HUES6 (cell line): ENCODE results near the gene CCNB3.
"Not testable (repeated sequence)": the region's sequence is repeated elsewhere in the genome, so short reads cannot be mapped to it uniquely, and the experiment has no call there.

ENCODE experiments used
- H3K27ac ChIP-seq: 2 replicates; pipeline ENCODE4 v1.7.0; 2013; ENCODE audit warnings: low read depth, mild to moderate bottlenecking, low read length, inconsistent platforms
- H3K27me3 ChIP-seq: 2 replicates; pipeline ENCODE4 v1.6.1; 2013; ENCODE audit warnings: low read length; ENCODE audit not compliant: control insufficient read depth, insufficient read depth
- H3K36me3 ChIP-seq: 2 replicates; pipeline ENCODE4 v1.6.1; 2013; ENCODE audit warnings: low read length; ENCODE audit not compliant: control insufficient read depth, insufficient read depth
- H3K4me1 ChIP-seq: 2 replicates; pipeline ENCODE4 v1.6.1; 2013; ENCODE audit warnings: low read length; ENCODE audit not compliant: control insufficient read depth, insufficient read depth
- H3K4me3 ChIP-seq: 2 replicates; pipeline ENCODE4 v1.5.1; 2013; ENCODE audit warnings: low read depth, low read length
- H3K9ac ChIP-seq: one replicate; pipeline ENCODE4 v1.6.1; 2013; ENCODE audit warnings: mild to moderate bottlenecking, low read length
- H3K9me3 ChIP-seq: 2 replicates; pipeline ENCODE4 v1.6.1; 2013; ENCODE audit warnings: low read depth, low read length; ENCODE audit not compliant: control insufficient read depth, insufficient read depth

CCNB3 gene

GRCh38 chrX:50183891-50184290 lies 20.7 kb upstream of the CCNB3 start:
- peaks cover 29% of the 10 kb centered on the region for H3K4me1 ChIP-seq
- no peak overlapping the region for H3K4me3 ChIP-seq
- H3K9ac ChIP-seq: no peak overlapping the region
- H3K9me3 ChIP-seq: no peaks in the 10 kb centered on the region; the same call in 1 of the 2 replicates
- no peaks in the 10 kb centered on the region for H3K36me3 ChIP-seq
- no peak overlapping the region for H3K27ac ChIP-seq
- H3K27me3 ChIP-seq: no peaks in the 10 kb centered on the region

GRCh38 chrX:50188859-50189600 lies 15.5 kb upstream of the CCNB3 start:
- Histone ChIP-seq H3K9me3 (peaks cover 12% of the 10 kb centered on the region; the same call in 1 of the 2 replicates), H3K27me3 (no peaks in the 10 kb centered on the region), H3K4me1 (peaks cover 34% of the 10 kb centered on the region), H3K4me3 (no peak overlapping the region; the same call in 1 of the 2 replicates), H3K9ac (no peak overlapping the region), H3K27ac (peak overlapping the region; percentile 27; the same call in 1 of the 2 replicates), H3K36me3 (no peaks in the 10 kb centered on the region)

- Histone ChIP-seq H3K27ac (no peak overlapping the region), H3K36me3 (no peaks in the 10 kb centered on the region), H3K9ac (no peak overlapping the region), H3K9me3 (peaks cover 2% of the 10 kb centered on the region; the same call in 1 of the 2 replicates), H3K4me1 (peaks cover 7% of the 10 kb centered on the region; the same call in 1 of the 2 replicates), H3K4me3 (no peak overlapping the region), H3K27me3 (no peaks in the 10 kb centered on the region)
These were observed 6.2 kb upstream of the CCNB3 start for GRCh38 chrX:50198348-50198747.

- Histone ChIP-seq H3K4me3 (no peak within 1 kb of the TSS), H3K9me3 (no peaks in the 10 kb centered on the region; the same call in 1 of the 2 replicates), H3K27me3 (no peaks in the 10 kb centered on the region), H3K36me3 (no peaks in the 10 kb centered on the region), H3K27ac (no peak within 1 kb of the TSS; the same call in 1 of the 2 replicates), H3K9ac (no peak within 1 kb of the TSS), H3K4me1 (peaks cover 14% of the 10 kb centered on the region; the same call in 1 of the 2 replicates)
These were observed 3.7 kb upstream of the CCNB3 start, which contains the start of gene AKAP4 for GRCh38 chrX:50200907-50201306. AKAP4 (minus strand) TSS chrX:50201007; CDS start chrX:50200889, 118 bp downstream.

GRCh38 chrX:50202539-50202938 lies 2.0 kb upstream of the CCNB3 start:
- no peak overlapping the region for H3K4me3 ChIP-seq
- H3K9ac ChIP-seq: no peak overlapping the region
- H3K4me1 ChIP-seq: peaks cover 14% of the 10 kb centered on the region; the same call in 1 of the 2 replicates
- H3K9me3 ChIP-seq: no peaks in the 10 kb centered on the region; the same call in 1 of the 2 replicates
- no peaks in the 10 kb centered on the region for H3K36me3 ChIP-seq
- H3K27me3 ChIP-seq: no peaks in the 10 kb centered on the region
- H3K27ac ChIP-seq: no peak overlapping the region

GRCh38 chrX:50206753-50207152 lies 2.2 kb downstream of the CCNB3 start:
- Histone ChIP-seq H3K27me3 (no peaks in the 10 kb centered on the region), H3K4me3 (no peak overlapping the region), H3K36me3 (no peaks in the 10 kb centered on the region), H3K4me1 (peaks cover 13% of the 10 kb centered on the region; the same call in 1 of the 2 replicates), H3K9ac (no peak overlapping the region), H3K27ac (no peak overlapping the region), H3K9me3 (no peaks in the 10 kb centered on the region)

- Histone ChIP-seq H3K9ac (no peak overlapping the region), H3K27me3 (no peaks in the 10 kb centered on the region), H3K4me3 (no peak overlapping the region), H3K9me3 (peaks cover 2% of the 10 kb centered on the region; the same call in 1 of the 2 replicates), H3K27ac (no peak overlapping the region), H3K4me1 (no peaks in the 10 kb centered on the region), H3K36me3 (no peaks in the 10 kb centered on the region)
These were observed 6.9 kb downstream of the CCNB3 start for GRCh38 chrX:50211510-50211909.

GRCh38 chrX:50281253-50281652 lies 76.7 kb downstream of the CCNB3 start:
- H3K27ac ChIP-seq: no peak overlapping the region
- H3K4me1 ChIP-seq: no peaks in the 10 kb centered on the region
- no peak overlapping the region for H3K4me3 ChIP-seq
- H3K9ac ChIP-seq: no peak overlapping the region
- no peaks in the 10 kb centered on the region for H3K36me3 ChIP-seq
- H3K9me3 ChIP-seq: peaks cover 3% of the 10 kb centered on the region; the same call in 1 of the 2 replicates
- H3K27me3 ChIP-seq: no peaks in the 10 kb centered on the region

GRCh38 chrX:50327235-50327634 lies 122.7 kb downstream of the CCNB3 start:
- Histone ChIP-seq H3K27me3 (no peaks in the 10 kb centered on the region; the same call in 1 of the 2 replicates), H3K9ac (no peak overlapping the region), H3K4me1 (no peaks in the 10 kb centered on the region), H3K9me3 (no peaks in the 10 kb centered on the region; the same call in 1 of the 2 replicates), H3K27ac (no peak overlapping the region), H3K4me3 (no peak overlapping the region), H3K36me3 (no peaks in the 10 kb centered on the region)

- not testable (repeated sequence) for H3K9me3 ChIP-seq, H3K4me3 ChIP-seq, H3K27me3 ChIP-seq, H3K27ac ChIP-seq, H3K36me3 ChIP-seq, H3K9ac ChIP-seq, H3K4me1 ChIP-seq
These were observed 128.1 kb downstream of the CCNB3 start for GRCh38 chrX:50332668-50333067.

- Histone ChIP-seq H3K4me3 (no peak overlapping the region), H3K9ac (no peak overlapping the region), H3K4me1 (no peaks in the 10 kb centered on the region), H3K27ac (no peak overlapping the region), H3K36me3 (no peaks in the 10 kb centered on the region), H3K9me3 (peaks cover 3% of the 10 kb centered on the region; the same call in 1 of the 2 replicates), H3K27me3 (no peaks in the 10 kb centered on the region)
These were observed 128.7 kb downstream of the CCNB3 start for GRCh38 chrX:50333308-50333707.
